ENCODE results near the gene ERICH6. TPM values are rescaled to one million over a fixed set of nuclear protein-coding genes. Genes with fewer than 3 reads are reported as not detected.

Gene ERICH6
- total and polyA plus RNA-seq, 11 donors, result 0.32 to 0.54 TPM; not detected in 9

DNA sequence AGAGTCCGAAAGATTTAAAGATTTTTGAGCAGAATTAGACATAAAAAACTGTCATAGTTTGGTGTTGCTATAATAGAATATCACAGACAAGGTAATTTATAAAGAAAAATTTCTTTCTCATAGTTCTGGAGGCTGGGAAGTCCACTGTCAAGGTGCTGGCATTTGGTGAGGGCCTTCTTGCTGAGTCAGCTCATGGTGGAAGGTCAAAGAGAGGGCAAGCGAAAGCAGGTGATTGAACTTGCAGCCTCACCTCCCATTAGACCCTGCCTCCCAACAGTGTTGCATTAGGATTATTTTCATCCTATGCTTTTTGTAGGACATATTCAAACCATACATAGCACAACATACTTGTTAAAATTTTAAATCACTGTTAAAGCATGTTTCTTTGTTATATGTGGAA is 90.7 kb downstream of the ERICH6 start:
- Histone ChIP-seq H3K9me3 (no peaks in the 10 kb centered on the region), H3K27ac (no peak overlapping the region), H3K4me1 (peaks cover 0 to 43% (median 19%) of the 10 kb centered on the region in 12 donors), H3K36me3 (peaks cover 0 to 25% (median 10%) of the 10 kb centered on the region in 9 donors), H3K27me3 (no peaks in the 10 kb centered on the region), H3K4me3 (no peak overlapping the region)
- 94 to 99% (median 98%) methylated on average over 2 of the region's 2 CpGs for WGBS, 4 donors
- DNase-seq (no peak), ATAC-seq (no peak)
- intact Hi-C loops (cut with DNase I), result no loop called here
- TF ChIP-seq POLR2A (IDR thresholded peaks at IDR 0.05), result no peak
- TF ChIP-seq, protein P1, sequence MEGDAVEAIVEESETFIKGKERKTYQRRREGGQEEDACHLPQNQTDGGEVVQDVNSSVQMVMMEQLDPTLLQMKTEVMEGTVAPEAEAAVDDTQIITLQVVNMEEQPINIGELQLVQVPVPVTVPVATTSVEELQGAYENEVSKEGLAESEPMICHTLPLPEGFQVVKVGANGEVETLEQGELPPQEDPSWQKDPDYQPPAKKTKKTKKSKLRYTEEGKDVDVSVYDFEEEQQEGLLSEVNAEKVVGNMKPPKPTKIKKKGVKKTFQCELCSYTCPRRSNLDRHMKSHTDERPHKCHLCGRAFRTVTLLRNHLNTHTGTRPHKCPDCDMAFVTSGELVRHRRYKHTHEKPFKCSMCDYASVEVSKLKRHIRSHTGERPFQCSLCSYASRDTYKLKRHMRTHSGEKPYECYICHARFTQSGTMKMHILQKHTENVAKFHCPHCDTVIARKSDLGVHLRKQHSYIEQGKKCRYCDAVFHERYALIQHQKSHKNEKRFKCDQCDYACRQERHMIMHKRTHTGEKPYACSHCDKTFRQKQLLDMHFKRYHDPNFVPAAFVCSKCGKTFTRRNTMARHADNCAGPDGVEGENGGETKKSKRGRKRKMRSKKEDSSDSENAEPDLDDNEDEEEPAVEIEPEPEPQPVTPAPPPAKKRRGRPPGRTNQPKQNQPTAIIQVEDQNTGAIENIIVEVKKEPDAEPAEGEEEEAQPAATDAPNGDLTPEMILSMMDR (IDR thresholded peaks at IDR 0.05), result no peak

DNA sequence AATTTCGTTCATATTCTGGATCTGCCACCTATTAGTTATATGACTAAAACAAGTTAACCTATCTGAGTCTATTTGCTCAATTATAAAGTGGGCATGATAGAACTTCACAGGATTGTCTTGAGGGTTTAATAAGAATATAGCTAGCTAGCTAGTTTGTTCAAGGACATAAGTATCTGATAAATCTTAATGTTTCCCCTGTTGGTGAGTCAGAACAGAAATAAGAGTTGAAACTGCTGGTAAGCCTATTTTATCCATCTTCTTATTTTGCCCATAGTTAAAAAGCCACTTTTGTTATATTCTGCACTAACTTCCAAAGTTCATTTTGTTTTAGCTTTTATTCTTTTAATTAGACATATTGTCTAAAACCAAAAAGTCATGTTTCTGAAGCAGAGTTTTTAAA is 91.2 kb downstream of the ERICH6 start:
- intact Hi-C loops (cut with DNase I), result no loop called here

DNA sequence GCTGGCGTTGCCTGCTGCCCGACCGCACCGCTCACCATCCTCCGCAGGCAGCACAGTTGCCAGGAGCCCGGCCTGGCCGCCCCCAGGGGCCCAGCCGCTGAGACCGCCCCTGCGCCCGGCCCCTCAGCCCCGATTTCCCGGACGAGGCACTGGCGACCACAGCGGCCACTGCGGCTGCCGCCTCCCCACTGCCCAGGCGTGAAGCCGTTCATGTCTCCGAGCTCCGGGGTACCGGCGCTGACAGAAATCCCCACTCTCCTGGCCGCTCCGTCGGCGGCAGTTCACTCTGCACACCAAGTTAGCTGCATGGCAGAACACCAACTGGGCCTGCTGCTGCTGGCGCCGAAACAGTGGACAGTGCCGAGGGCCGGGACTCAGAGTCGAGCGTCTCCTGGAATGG is 92.1 kb downstream of the ERICH6 start:
- no peaks in the 10 kb centered on the region for H3K27me3 ChIP-seq
- H3K27ac ChIP-seq, result no peak overlapping the region
- WGBS, 4 donors, result 93 to 98% (median 98%) methylated on average over 29 to 34 of the region's 34 CpGs
- TF ChIP-seq, protein P1 (IDR thresholded peaks at IDR 0.05), result no peak
- TF ChIP-seq POLR2A (IDR thresholded peaks at IDR 0.05), result no peak
- H3K4me1 ChIP-seq, result peaks cover 0 to 56% (median 31%) of the 10 kb centered on the region in 12 donors
- DNase-seq (no peak), ATAC-seq (peak in 2 of 4 donors; percentile 12 to 56)
- no peaks in the 10 kb centered on the region for H3K9me3 ChIP-seq
- peaks cover 0 to 27% (median 10%) of the 10 kb centered on the region in 9 donors for H3K36me3 ChIP-seq
- intact Hi-C loops (cut with DNase I), result no loop called here
- H3K4me3 ChIP-seq, result no peak overlapping the region

More for the DNA sequence above, 91.2 kb downstream of the ERICH6 start:
- Histone ChIP-seq H3K27me3 (no peaks in the 10 kb centered on the region), H3K4me3 (no peak overlapping the region), H3K9me3 (no peaks in the 10 kb centered on the region), H3K4me1 (peaks cover 0 to 48% (median 24%) of the 10 kb centered on the region in 12 donors), H3K36me3 (peaks cover 0 to 27% (median 10%) of the 10 kb centered on the region in 9 donors), H3K27ac (no peak overlapping the region)
- no peak for TF ChIP-seq POLR2A (IDR thresholded peaks at IDR 0.05)
- TF ChIP-seq, protein P1 (IDR thresholded peaks at IDR 0.05), result no peak
- ATAC-seq (no peak), DNase-seq (no peak)
- 91 to 100% (median 97%) methylated on average over 1 of the region's 1 CpG for WGBS, 4 donors

DNA sequence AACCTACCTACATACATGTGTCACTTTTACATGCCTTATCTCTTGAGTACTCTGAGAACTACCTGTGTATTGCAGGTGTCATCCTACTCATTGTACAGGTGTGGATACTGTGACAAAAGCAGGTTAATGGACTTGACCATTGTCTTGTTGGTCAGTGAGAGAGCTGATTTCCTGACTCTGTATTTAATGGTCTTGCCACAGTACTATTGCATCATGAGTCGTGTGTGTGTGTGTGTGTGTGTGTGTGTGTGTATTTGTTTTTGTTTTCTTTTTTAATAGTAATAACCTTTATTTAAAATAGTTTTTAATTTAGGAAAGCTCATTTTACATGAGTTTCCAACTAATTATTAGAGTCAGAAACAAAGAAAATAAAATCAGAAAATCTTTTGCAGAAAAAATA is 92.9 kb downstream of the ERICH6 start:
- Histone ChIP-seq H3K27ac (no peak overlapping the region), H3K27me3 (no peaks in the 10 kb centered on the region), H3K36me3 (peaks cover 0 to 27% (median 14%) of the 10 kb centered on the region in 9 donors), H3K4me1 (peaks cover 0 to 65% (median 37%) of the 10 kb centered on the region in 12 donors), H3K4me3 (no peak overlapping the region), H3K9me3 (no peaks in the 10 kb centered on the region)
- ATAC-seq (no peak), DNase-seq (no peak)
- intact Hi-C loops (cut with DNase I), result no loop called here
- WGBS, 4 donors, result 28 to 78% (median 71%) methylated on average over 1 of the region's 1 CpG
- no peak for TF ChIP-seq POLR2A (IDR thresholded peaks at IDR 0.05)
- TF ChIP-seq, protein P1 (IDR thresholded peaks at IDR 0.05), result no peak
